ENCODE results near the gene CPVL.

CPVL gene

DNA sequence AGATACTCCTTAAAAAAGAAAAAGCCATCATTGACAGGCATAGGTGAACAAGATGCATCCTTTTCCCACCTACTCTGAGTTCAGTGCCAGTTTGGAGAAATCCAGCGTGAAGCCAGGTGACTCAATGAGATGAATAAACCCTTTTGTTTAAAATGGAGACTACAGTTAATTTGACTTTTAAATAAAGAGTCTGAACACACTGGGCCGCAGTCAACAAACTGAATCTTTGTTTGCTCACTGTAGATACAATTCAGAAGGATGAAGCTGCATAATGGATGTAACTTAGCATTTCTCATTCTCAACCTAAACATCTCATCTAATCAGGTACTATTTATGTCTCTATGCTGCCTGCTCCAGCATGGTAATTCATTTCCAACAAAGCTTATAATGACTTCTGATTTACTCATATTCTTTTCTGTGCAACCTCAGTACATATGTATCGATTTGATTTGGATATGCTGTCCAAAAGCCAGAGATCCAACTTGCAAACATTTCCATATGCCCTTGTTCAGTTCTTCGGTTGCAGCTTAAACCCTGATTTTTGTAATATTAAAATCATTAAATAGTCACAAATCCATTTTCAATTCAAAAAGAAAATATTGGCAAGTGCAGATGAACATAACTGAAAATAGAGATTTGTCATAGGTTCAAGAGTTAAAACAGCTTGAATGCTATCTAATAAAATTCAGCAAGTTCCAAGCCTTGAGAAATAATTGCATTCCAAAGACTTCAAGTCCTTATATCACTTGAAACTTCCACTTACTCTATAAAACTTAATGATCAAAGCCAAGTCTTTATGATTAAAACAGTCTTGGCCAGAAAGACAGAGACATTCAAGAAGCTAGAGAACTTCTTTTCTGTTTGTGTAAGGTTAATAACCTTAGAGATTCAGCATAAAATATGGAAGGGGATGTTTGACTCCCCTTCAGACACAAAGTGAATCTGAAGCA lies 67.8 kb downstream of the CPVL start:
- TF ChIP-seq POLR2A (IDR thresholded peaks at IDR 0.05; ENCODE audit: low read depth, low read length), result no peak
- DNase-seq (ENCODE audit: insufficient read length, low spot score), result no peak
- FAIRE-seq, result no peak

DNA sequence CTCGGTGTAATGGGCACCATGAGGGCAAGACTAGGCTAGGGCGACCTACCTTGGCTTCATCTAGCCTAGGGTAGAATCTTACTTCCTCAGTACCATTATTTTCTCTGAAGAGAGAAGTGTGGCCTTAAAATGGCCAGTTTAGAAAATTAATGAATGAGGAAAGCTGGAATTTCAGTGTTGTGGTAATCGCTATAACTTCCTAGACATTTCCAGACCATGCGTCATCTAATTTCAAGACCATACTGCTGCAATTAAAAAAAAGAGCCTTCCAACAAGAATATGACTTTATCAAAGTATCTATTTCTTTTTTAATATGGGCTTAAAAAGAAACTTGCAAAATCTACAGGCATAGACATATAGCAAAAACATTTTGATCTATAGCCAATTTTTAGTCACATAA lies 68.5 kb downstream of the CPVL start:
- no peak for FAIRE-seq
- DNase-seq (ENCODE audit: insufficient read length, low spot score), result no peak
- no peak for TF ChIP-seq POLR2A (IDR thresholded peaks at IDR 0.05; ENCODE audit: low read depth, low read length)

GRCh38 chr7:29077176-29077575 lies 69.2 kb downstream of the CPVL start:
- no peak for TF ChIP-seq POLR2A (IDR thresholded peaks at IDR 0.05; ENCODE audit: low read depth, low read length)
- FAIRE-seq (no peak), DNase-seq (ENCODE audit: insufficient read length, low spot score) (no peak)

DNA sequence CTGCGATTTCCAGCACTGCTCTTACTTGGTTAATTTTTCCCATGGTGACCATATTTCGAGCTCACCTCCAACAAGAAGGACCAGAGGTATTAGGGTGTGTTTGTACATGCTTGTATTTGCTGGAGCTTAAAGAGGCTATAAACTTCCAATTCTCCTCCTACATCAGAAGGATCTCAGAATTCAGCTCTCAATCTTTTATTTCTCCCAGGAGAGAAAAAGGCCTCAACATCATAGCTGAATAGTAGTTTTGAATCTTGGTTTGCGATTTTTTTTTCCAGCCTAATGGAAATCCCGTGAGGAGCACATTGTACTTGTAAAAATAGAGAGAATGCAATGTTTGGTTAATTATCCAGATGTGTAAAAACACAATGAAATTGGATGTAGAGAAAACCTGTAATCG lies 69.7 kb downstream of the CPVL start:
- FAIRE-seq, result no peak
- DNase-seq (ENCODE audit: insufficient read length, low spot score), result no peak
- TF ChIP-seq POLR2A (IDR thresholded peaks at IDR 0.05; ENCODE audit: low read depth, low read length), result no peak

- no peak for TF ChIP-seq POLR2A (IDR thresholded peaks at IDR 0.05; ENCODE audit: low read depth, low read length)
- no peak for FAIRE-seq
- DNase-seq (ENCODE audit: insufficient read length, low spot score), result no peak
Observed at GRCh38 chr7:29075606-29076005, 70.7 kb downstream of the CPVL start.

DNA sequence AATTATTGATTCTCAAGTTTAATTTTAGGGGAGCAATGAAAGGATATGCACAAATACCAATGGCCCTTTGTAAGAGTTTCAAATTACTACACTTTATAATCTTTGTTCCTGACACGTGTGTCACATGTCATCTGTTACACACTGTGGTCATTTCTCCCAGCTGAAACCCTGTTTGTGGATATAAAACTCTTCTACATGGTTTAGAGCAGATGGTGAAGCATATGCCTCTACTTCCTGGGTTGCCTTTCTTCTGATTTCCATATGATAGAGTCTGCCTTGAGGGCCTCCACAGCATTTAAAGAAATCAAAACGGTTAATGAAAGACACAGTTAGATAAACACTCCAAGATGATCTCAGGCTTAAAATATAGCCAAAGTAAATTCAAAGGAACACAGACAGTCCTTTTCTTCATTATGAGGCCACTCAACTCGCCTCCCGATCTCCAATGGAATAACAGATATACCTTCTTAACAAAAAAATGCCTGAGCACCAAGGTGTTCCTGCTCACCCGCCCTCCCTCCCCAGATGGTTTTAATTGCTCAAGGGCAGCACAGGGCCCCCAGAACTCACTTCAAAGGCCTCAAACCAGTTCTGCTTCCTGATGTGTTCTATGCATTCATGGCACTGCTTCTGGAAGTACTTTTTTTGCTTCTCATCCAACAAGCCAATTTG lies 75.0 kb downstream of the CPVL start:
- no peak for FAIRE-seq
- no peak for TF ChIP-seq POLR2A (IDR thresholded peaks at IDR 0.05; ENCODE audit: low read depth, low read length)
- DNase-seq (ENCODE audit: insufficient read length, low spot score), result no peak

GRCh38 chr7:29066641-29067040 lies 79.7 kb downstream of the CPVL start:
- FAIRE-seq, result no peak
- no peak for TF ChIP-seq POLR2A (IDR thresholded peaks at IDR 0.05; ENCODE audit: low read depth, low read length)
- no peak for DNase-seq (ENCODE audit: insufficient read length, low spot score)

- TF ChIP-seq POLR2A (IDR thresholded peaks at IDR 0.05; ENCODE audit: low read depth, low read length), result no peak
- no peak for FAIRE-seq
- DNase-seq (ENCODE audit: insufficient read length, low spot score), result no peak
Observed at GRCh38 chr7:29065181-29065857, 81.0 kb downstream of the CPVL start.

DNA sequence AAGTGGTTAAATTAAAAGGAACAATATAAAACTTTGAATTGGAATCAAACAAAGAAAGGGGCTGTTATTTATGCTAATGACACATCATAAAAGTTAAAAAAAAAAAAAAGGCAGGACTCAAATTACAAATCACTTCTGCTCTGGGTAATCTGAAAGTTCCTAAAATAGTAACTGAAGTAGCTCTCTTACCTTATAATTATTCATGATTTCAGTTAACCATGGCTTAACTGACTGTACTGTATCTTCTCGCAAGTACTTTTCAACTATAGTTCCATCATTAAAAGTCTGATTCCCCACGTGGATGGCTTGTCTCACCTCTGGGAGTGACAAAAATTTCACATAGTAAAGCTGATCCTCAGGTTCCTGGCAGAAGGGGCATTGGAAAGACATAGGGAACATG lies 82.5 kb downstream of the CPVL start:
- no peak for DNase-seq (ENCODE audit: insufficient read length, low spot score)
- no peak for TF ChIP-seq POLR2A (IDR thresholded peaks at IDR 0.05; ENCODE audit: low read depth, low read length)
- FAIRE-seq, result no peak

DNA sequence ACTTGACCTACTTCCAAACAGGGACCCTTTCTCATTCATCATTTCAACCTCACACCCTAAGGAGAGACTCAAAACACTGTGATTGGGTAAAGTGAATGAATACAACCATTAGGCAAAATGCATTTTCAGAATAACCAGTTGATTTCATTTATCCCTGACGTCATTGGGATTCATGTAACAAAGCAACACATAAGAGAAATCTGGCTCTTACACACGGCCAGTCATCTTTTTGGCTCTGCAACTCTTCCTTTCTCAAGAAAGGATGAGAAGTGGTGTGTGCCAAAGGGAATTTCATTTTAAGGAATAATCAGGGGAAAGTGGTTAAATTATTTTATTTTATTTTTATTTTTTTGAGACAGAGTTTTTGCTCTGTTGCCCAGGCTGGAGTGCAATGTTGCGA lies 83.1 kb downstream of the CPVL start:
- TF ChIP-seq POLR2A (IDR thresholded peaks at IDR 0.05; ENCODE audit: low read depth, low read length), result no peak
- DNase-seq (ENCODE audit: insufficient read length, low spot score), result no peak
- no peak for FAIRE-seq

GRCh38 chr7:29053105-29053872 lies 93.0 kb downstream of the CPVL start:
- peak; percentile 36 for FAIRE-seq
- no peak for DNase-seq (ENCODE audit: insufficient read length, low spot score)
- no peak for TF ChIP-seq POLR2A (IDR thresholded peaks at IDR 0.05; ENCODE audit: low read depth, low read length)

DNA sequence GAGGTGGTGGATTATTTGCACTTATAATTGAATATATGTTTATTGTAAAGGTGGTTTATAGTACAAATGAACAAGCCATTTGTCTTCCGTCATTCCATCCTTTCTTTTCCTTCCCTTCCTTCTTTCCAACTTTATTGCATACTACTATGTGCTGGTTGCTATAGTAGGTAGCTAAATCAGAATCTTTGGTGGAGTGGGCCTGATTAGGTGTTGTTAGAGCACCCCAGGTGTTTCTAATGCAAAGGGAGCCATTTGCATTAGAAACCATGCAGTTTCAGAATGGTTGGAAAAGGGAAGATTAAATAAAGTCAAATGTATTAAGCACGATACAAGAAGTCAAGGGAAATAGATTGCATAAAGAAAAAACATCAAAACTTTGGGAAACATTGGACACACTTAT lies 99.4 kb downstream of the CPVL start:
- DNase-seq (ENCODE audit: insufficient read length, low spot score) (no peak), FAIRE-seq (no peak)
- TF ChIP-seq POLR2A (IDR thresholded peaks at IDR 0.05; ENCODE audit: low read depth, low read length), result no peak

GRCh38 chr7:29045258-29046086 lies 100.9 kb downstream of the CPVL start:
- FAIRE-seq (no peak), DNase-seq (ENCODE audit: insufficient read length, low spot score) (no peak)
- no peak for TF ChIP-seq POLR2A (IDR thresholded peaks at IDR 0.05; ENCODE audit: low read depth, low read length)

Measured in H54 (cell line).